ENCODE results near the gene ZNF207.
"Not testable (repeated sequence)": the region's sequence is repeated elsewhere in the genome, so short reads cannot be mapped to it uniquely, and the experiment has no call there.

Gene ZNF207

GRCh38 chr17:32335687-32336086, 14.3 kb upstream of the ZNF207 start:
- DNase-seq: no peak

GRCh38 chr17:32341141-32341856, 8.7 kb upstream of the ZNF207 start:
- DNase-seq: peak; percentile 19 to 23

GRCh38 chr17:32341857-32342602, 7.9 kb upstream of the ZNF207 start, which contains the start of gene C17orf75:
C17orf75 (minus strand) TSS chr17:32342173; CDS start chr17:32342139, 34 bp downstream.
- peak; percentile 74 to 90 for DNase-seq

- DNase-seq: no peak
Observed at GRCh38 chr17:32342603-32343325, 7.2 kb upstream of the ZNF207 start.

GRCh38 chr17:32345951-32346600, 3.9 kb upstream of the ZNF207 start:
- DNase-seq: no peak

GRCh38 chr17:32348483-32348800, 1.5 kb upstream of the ZNF207 start:
- no peak for DNase-seq

GRCh38 chr17:32349503-32349853, 479 bp upstream of the ZNF207 start:
- DNase-seq: peak in 1 of 2 experiments; percentile 33

GRCh38 chr17:32350666-32351418, 885 bp downstream of the ZNF207 start:
- DNase-seq: peak; percentile 27 to 52

- DNase-seq: not testable (repeated sequence)
Observed at GRCh38 chr17:32352734-32353133, 2.8 kb downstream of the ZNF207 start.

GRCh38 chr17:32355649-32356377, 5.9 kb downstream of the ZNF207 start:
- DNase-seq: no peak

GRCh38 chr17:32356378-32356743, 6.4 kb downstream of the ZNF207 start:
- no peak for DNase-seq

GRCh38 chr17:32356750-32357149, 6.8 kb downstream of the ZNF207 start:
- no peak for DNase-seq

- DNase-seq: no peak
Observed at GRCh38 chr17:32357615-32358014, 7.7 kb downstream of the ZNF207 start.

GRCh38 chr17:32361270-32361669, 11.3 kb downstream of the ZNF207 start:
- no peak for DNase-seq

GRCh38 chr17:32370426-32370825, 20.5 kb downstream of the ZNF207 start:
- no peak for DNase-seq

- no peak for DNase-seq
Observed at GRCh38 chr17:32382526-32383223, 32.7 kb downstream of the ZNF207 start.

- DNase-seq: peak in 1 of 2 experiments; percentile 11
Observed at GRCh38 chr17:32383926-32384434, 34.0 kb downstream of the ZNF207 start.

GRCh38 chr17:32385121-32385520, 35.2 kb downstream of the ZNF207 start:
- DNase-seq: no peak

- DNase-seq: no peak
Observed at GRCh38 chr17:32385971-32386370, 36.0 kb downstream of the ZNF207 start.

GRCh38 chr17:32386844-32387243, 36.9 kb downstream of the ZNF207 start:
- no peak for DNase-seq

GRCh38 chr17:32388128-32388527, 38.2 kb downstream of the ZNF207 start:
- not testable (repeated sequence) for DNase-seq

Data from NCI-H526 (cell line).